ENCODE results near the gene UBE2E2. TPM values are rescaled to one million over a fixed set of nuclear protein-coding genes. Genes with fewer than 3 reads are reported as not detected.

The UBE2E2 gene
- total RNA-seq, 2 donors from 2014 or later = 23.2 to 34.5 TPM

DNA sequence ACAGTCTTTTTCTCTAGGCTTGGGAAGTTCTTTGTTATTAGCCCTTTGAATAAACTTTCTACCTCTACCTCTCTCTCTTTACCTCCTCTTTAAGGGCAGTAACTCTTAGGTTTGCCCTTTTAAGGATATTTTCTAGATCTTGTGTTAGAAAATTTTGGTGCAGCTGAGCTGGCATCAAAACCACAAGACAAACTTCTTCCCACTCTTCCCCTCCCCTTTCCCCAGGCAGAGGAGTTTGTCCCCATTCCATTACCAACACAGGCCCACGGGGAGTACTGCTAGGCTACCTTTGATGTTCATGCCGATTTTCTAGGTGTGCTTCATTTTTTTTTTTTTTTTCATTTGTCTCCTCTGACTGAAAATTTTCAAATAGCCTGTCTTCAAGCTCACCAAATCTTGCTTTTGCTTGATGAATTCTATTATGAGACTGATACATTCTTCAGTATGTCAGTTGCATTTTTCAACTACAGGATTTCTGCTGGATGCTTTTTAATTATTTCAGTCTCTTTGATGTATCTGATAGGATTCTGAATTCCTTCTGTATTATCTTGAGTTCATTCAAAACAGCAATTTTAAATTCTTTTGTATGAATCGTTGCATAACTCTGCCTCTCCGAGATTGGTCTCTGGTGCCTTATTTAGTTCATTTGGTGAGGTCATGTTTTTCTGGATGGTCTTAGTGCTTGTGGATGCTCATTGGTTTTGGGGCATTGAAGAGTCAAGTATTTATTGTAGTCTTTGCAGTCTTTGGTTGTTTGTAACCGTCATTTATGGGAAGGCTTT lies 112.0 kb downstream of the UBE2E2 start:
- no peaks in the 10 kb centered on the region for H3K36me3 ChIP-seq (ENCODE audit: control insufficient read depth, insufficient read depth, low read length)
- Mint-ChIP-seq H3K4me3 (no peak overlapping the region), H3K36me3 (ENCODE audit: low read depth) (peaks cover 4% of the 10 kb centered on the region), H3K27me3 (ENCODE audit: insufficient read depth) (no peaks in the 10 kb centered on the region), H3K9me3 (peaks cover 10% of the 10 kb centered on the region), H3K27ac (no peak overlapping the region), H3K4me1 (no peaks in the 10 kb centered on the region)
- H3K4me1 ChIP-seq (ENCODE audit: control insufficient read depth, insufficient read depth, low read length) = no peaks in the 10 kb centered on the region
- H3K9ac ChIP-seq (ENCODE audit: extremely low read depth, low read length, poor library complexity, severe bottlenecking) = no peak overlapping the region
- no peak overlapping the region for H3K27ac ChIP-seq (ENCODE audit: low read depth, low read length)
- TF ChIP-seq, protein P1, sequence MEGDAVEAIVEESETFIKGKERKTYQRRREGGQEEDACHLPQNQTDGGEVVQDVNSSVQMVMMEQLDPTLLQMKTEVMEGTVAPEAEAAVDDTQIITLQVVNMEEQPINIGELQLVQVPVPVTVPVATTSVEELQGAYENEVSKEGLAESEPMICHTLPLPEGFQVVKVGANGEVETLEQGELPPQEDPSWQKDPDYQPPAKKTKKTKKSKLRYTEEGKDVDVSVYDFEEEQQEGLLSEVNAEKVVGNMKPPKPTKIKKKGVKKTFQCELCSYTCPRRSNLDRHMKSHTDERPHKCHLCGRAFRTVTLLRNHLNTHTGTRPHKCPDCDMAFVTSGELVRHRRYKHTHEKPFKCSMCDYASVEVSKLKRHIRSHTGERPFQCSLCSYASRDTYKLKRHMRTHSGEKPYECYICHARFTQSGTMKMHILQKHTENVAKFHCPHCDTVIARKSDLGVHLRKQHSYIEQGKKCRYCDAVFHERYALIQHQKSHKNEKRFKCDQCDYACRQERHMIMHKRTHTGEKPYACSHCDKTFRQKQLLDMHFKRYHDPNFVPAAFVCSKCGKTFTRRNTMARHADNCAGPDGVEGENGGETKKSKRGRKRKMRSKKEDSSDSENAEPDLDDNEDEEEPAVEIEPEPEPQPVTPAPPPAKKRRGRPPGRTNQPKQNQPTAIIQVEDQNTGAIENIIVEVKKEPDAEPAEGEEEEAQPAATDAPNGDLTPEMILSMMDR (conservative IDR thresholded peaks at IDR 0.05) = no peak
- no peaks in the 10 kb centered on the region for H3K27me3 ChIP-seq (ENCODE audit: control insufficient read depth, insufficient read depth, low read length, poor library complexity, severe bottlenecking)
- H3K9me3 ChIP-seq (ENCODE audit: control insufficient read depth, low read length) = peaks cover 11% of the 10 kb centered on the region
- WGBS, 2 experiments (ENCODE audit: insufficient coverage in 1 of 2, insufficient read length in 1 of 2) = 91 to 95% methylated on average over 4 to 5 of the region's 5 CpGs
- DNase-seq = no peak
- no peak overlapping the region for H3K4me3 ChIP-seq (ENCODE audit: low read length)

DNA sequence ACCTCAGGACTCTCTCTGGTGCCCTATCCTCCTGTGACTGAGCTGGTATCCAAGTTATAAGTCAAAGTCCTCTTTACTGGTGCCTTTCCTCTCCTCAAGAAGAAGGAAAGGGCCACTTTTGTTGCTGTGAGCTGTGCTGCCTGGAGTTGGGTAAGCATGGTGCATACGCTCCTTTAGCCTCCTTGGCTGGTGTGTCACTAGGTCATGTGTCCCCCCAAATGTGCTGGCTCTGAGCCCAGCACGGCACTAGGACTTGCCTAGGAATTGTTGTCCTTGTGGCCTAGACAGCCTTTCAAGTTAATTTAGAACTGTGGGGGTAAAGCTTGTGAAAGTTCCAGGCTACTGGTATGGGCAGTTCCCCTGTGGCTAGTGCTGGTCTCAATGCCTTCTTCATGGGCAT lies 113.8 kb downstream of the UBE2E2 start:
- no peak overlapping the region for H3K4me3 Mint-ChIP-seq

DNA sequence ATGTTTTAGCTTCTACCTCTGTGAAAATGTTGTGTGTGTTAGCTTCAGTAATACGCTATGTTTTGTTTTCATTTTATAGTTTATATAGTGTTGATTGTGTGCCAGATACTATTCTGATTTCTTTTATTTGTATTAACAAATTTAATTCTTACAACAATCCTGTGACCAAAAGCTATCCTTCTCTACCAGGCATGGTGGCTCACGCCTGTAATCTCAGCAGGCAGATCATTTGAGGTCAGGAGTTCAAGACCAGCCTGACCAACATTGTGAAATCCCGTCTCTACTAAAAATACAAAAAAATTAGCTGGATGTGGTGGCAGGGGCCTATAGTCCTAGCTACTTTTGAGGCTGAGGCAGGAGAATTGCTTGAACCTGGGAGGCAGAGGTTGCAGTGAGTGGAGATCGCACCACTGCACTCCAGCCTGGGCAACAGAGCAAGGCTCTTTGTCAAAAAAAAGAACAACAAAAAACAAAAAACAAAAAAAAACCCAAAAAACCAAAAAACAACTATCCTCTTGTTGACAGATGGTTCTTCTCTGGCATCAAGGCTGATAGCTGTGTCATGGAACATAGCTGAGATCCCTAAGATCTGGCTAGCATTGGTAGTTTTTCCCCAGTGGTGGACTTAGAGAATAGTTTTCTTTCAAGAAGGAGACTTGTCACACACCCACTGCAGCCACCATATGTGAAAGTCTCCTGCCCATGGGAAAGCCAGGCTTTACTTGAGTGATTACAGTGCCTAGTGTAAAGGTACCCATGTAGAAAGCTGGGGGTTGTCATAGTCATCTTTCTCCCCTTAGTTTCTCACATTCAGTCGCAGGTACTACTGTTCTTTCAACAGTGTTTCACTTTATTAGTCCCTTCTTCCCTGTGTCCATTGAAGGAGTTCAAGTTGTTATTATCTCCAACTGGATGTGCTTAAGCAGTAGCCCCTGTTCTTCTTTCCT lies 116.5 kb downstream of the UBE2E2 start:
- 93 to 100% methylated on average over 1 to 5 of the region's 5 CpGs for WGBS, 2 experiments (ENCODE audit: insufficient coverage in 1 of 2, insufficient read length in 1 of 2)
- H3K9ac ChIP-seq (ENCODE audit: extremely low read depth, low read length, poor library complexity, severe bottlenecking) = no peak overlapping the region
- TF ChIP-seq, protein P1 (conservative IDR thresholded peaks at IDR 0.05) = no peak
- H3K27me3 ChIP-seq (ENCODE audit: control insufficient read depth, insufficient read depth, low read length, poor library complexity, severe bottlenecking) = no peaks in the 10 kb centered on the region
- H3K4me3 ChIP-seq (ENCODE audit: low read length) = no peak overlapping the region
- H3K27ac Mint-ChIP-seq = no peak overlapping the region
- H3K27ac ChIP-seq (ENCODE audit: low read depth, low read length) = no peak overlapping the region
- H3K27me3 Mint-ChIP-seq (ENCODE audit: insufficient read depth) = no peaks in the 10 kb centered on the region
- peaks cover 4% of the 10 kb centered on the region for H3K4me1 ChIP-seq (ENCODE audit: control insufficient read depth, insufficient read depth, low read length)
- peaks cover 2% of the 10 kb centered on the region for H3K36me3 Mint-ChIP-seq (ENCODE audit: low read depth)
- peaks cover 11% of the 10 kb centered on the region for H3K9me3 ChIP-seq (ENCODE audit: control insufficient read depth, low read length)
- peaks cover 10% of the 10 kb centered on the region for H3K9me3 Mint-ChIP-seq
- H3K36me3 ChIP-seq (ENCODE audit: control insufficient read depth, insufficient read depth, low read length) = no peaks in the 10 kb centered on the region
- H3K4me3 Mint-ChIP-seq = no peak overlapping the region
- no peak for DNase-seq
- peaks cover 8% of the 10 kb centered on the region for H3K4me1 Mint-ChIP-seq

More for the DNA sequence above, 113.8 kb downstream of the UBE2E2 start:
- WGBS, 2 experiments (ENCODE audit: insufficient coverage in 1 of 2, insufficient read length in 1 of 2) = 97 to 100% methylated on average over 1 to 2 of the region's 2 CpGs
- Mint-ChIP-seq H3K9me3 (peaks cover 10% of the 10 kb centered on the region), H3K36me3 (ENCODE audit: low read depth) (peaks cover 2% of the 10 kb centered on the region), H3K4me1 (peaks cover 3% of the 10 kb centered on the region), H3K27me3 (ENCODE audit: insufficient read depth) (no peaks in the 10 kb centered on the region), H3K27ac (no peak overlapping the region)
- Histone ChIP-seq H3K9me3 (ENCODE audit: control insufficient read depth, low read length) (peaks cover 11% of the 10 kb centered on the region), H3K4me3 (ENCODE audit: low read length) (no peak overlapping the region), H3K27me3 (ENCODE audit: control insufficient read depth, insufficient read depth, low read length, poor library complexity, severe bottlenecking) (no peaks in the 10 kb centered on the region), H3K36me3 (ENCODE audit: control insufficient read depth, insufficient read depth, low read length) (no peaks in the 10 kb centered on the region), H3K9ac (ENCODE audit: extremely low read depth, low read length, poor library complexity, severe bottlenecking) (no peak overlapping the region), H3K4me1 (ENCODE audit: control insufficient read depth, insufficient read depth, low read length) (peaks cover 4% of the 10 kb centered on the region), H3K27ac (ENCODE audit: low read depth, low read length) (no peak overlapping the region)
- TF ChIP-seq, protein P1 (conservative IDR thresholded peaks at IDR 0.05) = no peak
- no peak for DNase-seq
